ENCODE measurements around the gene NLN.
"Not testable (repeated sequence)": the region's sequence is repeated elsewhere in the genome, so short reads cannot be mapped to it uniquely, and the experiment has no call there.

The NLN gene

GRCh38 chr5:65835191-65835590 lies 113.2 kb downstream of the NLN start:
- Histone ChIP-seq H3K4me1 (ENCODE audit: insufficient read depth, low read length) (peaks cover 14% of the 10 kb centered on the region), H3K36me3 (ENCODE audit: insufficient read depth, low read length) (no peaks in the 10 kb centered on the region), H3K9me3 (ENCODE audit: low read length) (no peaks in the 10 kb centered on the region)

GRCh38 chr5:65837139-65837538 lies 115.1 kb downstream of the NLN start:
- no peaks in the 10 kb centered on the region for H3K27me3 ChIP-seq (ENCODE audit: insufficient read depth, low read length)
- H3K36me3 ChIP-seq (ENCODE audit: insufficient read depth, low read length): no peaks in the 10 kb centered on the region
- no peak overlapping the region for H3K4me3 ChIP-seq (ENCODE audit: low read length)
- H2AFZ ChIP-seq (ENCODE audit: low read depth, low read length): no peak overlapping the region
- no peaks in the 10 kb centered on the region for H3K9me3 ChIP-seq (ENCODE audit: low read length)
- H3K4me1 ChIP-seq (ENCODE audit: insufficient read depth, low read length): no peaks in the 10 kb centered on the region

More at GRCh38 chr5:65835191-65835590, 113.2 kb downstream of the NLN start:
- Histone ChIP-seq H2AFZ (ENCODE audit: low read depth, low read length) (no peak overlapping the region), H3K4me3 (ENCODE audit: low read length) (no peak overlapping the region), H3K27me3 (ENCODE audit: insufficient read depth, low read length) (no peaks in the 10 kb centered on the region)

GRCh38 chr5:65839170-65839569 lies 117.2 kb downstream of the NLN start:
- not testable (repeated sequence) for H2AFZ ChIP-seq (ENCODE audit: low read depth, low read length)

GRCh38 chr5:65840071-65840470 lies 118.1 kb downstream of the NLN start:
- no peak overlapping the region for H3K4me3 ChIP-seq (ENCODE audit: low read length)
- no peaks in the 10 kb centered on the region for H3K36me3 ChIP-seq (ENCODE audit: insufficient read depth, low read length)
- no peaks in the 10 kb centered on the region for H3K9me3 ChIP-seq (ENCODE audit: low read length)
- no peak overlapping the region for H2AFZ ChIP-seq (ENCODE audit: low read depth, low read length)
- no peaks in the 10 kb centered on the region for H3K4me1 ChIP-seq (ENCODE audit: insufficient read depth, low read length)
- H3K27me3 ChIP-seq (ENCODE audit: insufficient read depth, low read length): no peaks in the 10 kb centered on the region

More at GRCh38 chr5:65839170-65839569, 117.2 kb downstream of the NLN start:
- H3K4me3 ChIP-seq (ENCODE audit: low read length); H3K9me3 ChIP-seq (ENCODE audit: low read length); H3K36me3 ChIP-seq (ENCODE audit: insufficient read depth, low read length); H3K27me3 ChIP-seq (ENCODE audit: insufficient read depth, low read length); H3K4me1 ChIP-seq (ENCODE audit: insufficient read depth, low read length): not testable (repeated sequence)

GRCh38 chr5:65844763-65845162 lies 122.8 kb downstream of the NLN start:
- not testable (repeated sequence) for H3K9me3 ChIP-seq (ENCODE audit: low read length); H3K27me3 ChIP-seq (ENCODE audit: insufficient read depth, low read length); H3K4me3 ChIP-seq (ENCODE audit: low read length); H2AFZ ChIP-seq (ENCODE audit: low read depth, low read length); H3K4me1 ChIP-seq (ENCODE audit: insufficient read depth, low read length); H3K36me3 ChIP-seq (ENCODE audit: insufficient read depth, low read length)

GRCh38 chr5:65846101-65846500 lies 124.1 kb downstream of the NLN start:
- Histone ChIP-seq H3K4me3 (ENCODE audit: low read length) (no peak overlapping the region), H3K9me3 (ENCODE audit: low read length) (peaks cover 4% of the 10 kb centered on the region), H2AFZ (ENCODE audit: low read depth, low read length) (no peak overlapping the region), H3K4me1 (ENCODE audit: insufficient read depth, low read length) (no peaks in the 10 kb centered on the region), H3K27me3 (ENCODE audit: insufficient read depth, low read length) (no peaks in the 10 kb centered on the region), H3K36me3 (ENCODE audit: insufficient read depth, low read length) (no peaks in the 10 kb centered on the region)

GRCh38 chr5:65847019-65847418 lies 125.0 kb downstream of the NLN start:
- H3K9me3 ChIP-seq (ENCODE audit: low read length); H3K4me3 ChIP-seq (ENCODE audit: low read length); H3K27me3 ChIP-seq (ENCODE audit: insufficient read depth, low read length); H3K36me3 ChIP-seq (ENCODE audit: insufficient read depth, low read length); H2AFZ ChIP-seq (ENCODE audit: low read depth, low read length); H3K4me1 ChIP-seq (ENCODE audit: insufficient read depth, low read length): not testable (repeated sequence)

- H3K36me3 ChIP-seq (ENCODE audit: insufficient read depth, low read length); H3K4me1 ChIP-seq (ENCODE audit: insufficient read depth, low read length); H3K4me3 ChIP-seq (ENCODE audit: low read length); H3K9me3 ChIP-seq (ENCODE audit: low read length); H3K27me3 ChIP-seq (ENCODE audit: insufficient read depth, low read length); H2AFZ ChIP-seq (ENCODE audit: low read depth, low read length): not testable (repeated sequence)
Observed at GRCh38 chr5:65849918-65850317, 127.9 kb downstream of the NLN start.

- Histone ChIP-seq H3K4me1 (ENCODE audit: insufficient read depth, low read length) (no peaks in the 10 kb centered on the region), H3K4me3 (ENCODE audit: low read length) (no peak overlapping the region), H2AFZ (ENCODE audit: low read depth, low read length) (no peak overlapping the region), H3K36me3 (ENCODE audit: insufficient read depth, low read length) (no peaks in the 10 kb centered on the region), H3K27me3 (ENCODE audit: insufficient read depth, low read length) (no peaks in the 10 kb centered on the region), H3K9me3 (ENCODE audit: low read length) (peaks cover 5% of the 10 kb centered on the region)
Observed at GRCh38 chr5:65854925-65855324, 132.9 kb downstream of the NLN start.

- Histone ChIP-seq H3K4me1 (ENCODE audit: insufficient read depth, low read length) (no peaks in the 10 kb centered on the region), H2AFZ (ENCODE audit: low read depth, low read length) (no peak overlapping the region), H3K9me3 (ENCODE audit: low read length) (peaks cover 5% of the 10 kb centered on the region), H3K27me3 (ENCODE audit: insufficient read depth, low read length) (no peaks in the 10 kb centered on the region), H3K36me3 (ENCODE audit: insufficient read depth, low read length) (no peaks in the 10 kb centered on the region), H3K4me3 (ENCODE audit: low read length) (no peak overlapping the region)
Observed at GRCh38 chr5:65855766-65856315, 133.8 kb downstream of the NLN start.

- Histone ChIP-seq H2AFZ (ENCODE audit: low read depth, low read length) (no peak overlapping the region), H3K9me3 (ENCODE audit: low read length) (peaks cover 5% of the 10 kb centered on the region), H3K27me3 (ENCODE audit: insufficient read depth, low read length) (no peaks in the 10 kb centered on the region), H3K4me3 (ENCODE audit: low read length) (no peak overlapping the region), H3K4me1 (ENCODE audit: insufficient read depth, low read length) (no peaks in the 10 kb centered on the region), H3K36me3 (ENCODE audit: insufficient read depth, low read length) (no peaks in the 10 kb centered on the region)
Observed at GRCh38 chr5:65856520-65856919, 134.5 kb downstream of the NLN start.

- Histone ChIP-seq H3K4me1 (ENCODE audit: insufficient read depth, low read length) (peaks cover 5% of the 10 kb centered on the region), H3K4me3 (ENCODE audit: low read length) (no peak overlapping the region), H3K27me3 (ENCODE audit: insufficient read depth, low read length) (no peaks in the 10 kb centered on the region), H2AFZ (ENCODE audit: low read depth, low read length) (no peak overlapping the region), H3K9me3 (ENCODE audit: low read length) (no peaks in the 10 kb centered on the region), H3K36me3 (ENCODE audit: insufficient read depth, low read length) (no peaks in the 10 kb centered on the region)
Observed at GRCh38 chr5:65858316-65858715, 136.3 kb downstream of the NLN start.

GRCh38 chr5:65861830-65862241 lies 139.8 kb downstream of the NLN start:
- peaks cover 5% of the 10 kb centered on the region for H3K4me1 ChIP-seq (ENCODE audit: insufficient read depth, low read length)
- H2AFZ ChIP-seq (ENCODE audit: low read depth, low read length): no peak overlapping the region
- H3K9me3 ChIP-seq (ENCODE audit: low read length): no peaks in the 10 kb centered on the region
- H3K4me3 ChIP-seq (ENCODE audit: low read length): no peak overlapping the region
- H3K36me3 ChIP-seq (ENCODE audit: insufficient read depth, low read length): no peaks in the 10 kb centered on the region
- H3K27me3 ChIP-seq (ENCODE audit: insufficient read depth, low read length): no peaks in the 10 kb centered on the region

- Histone ChIP-seq H2AFZ (ENCODE audit: low read depth, low read length) (no peak overlapping the region), H3K36me3 (ENCODE audit: insufficient read depth, low read length) (no peaks in the 10 kb centered on the region), H3K9me3 (ENCODE audit: low read length) (no peaks in the 10 kb centered on the region), H3K4me3 (ENCODE audit: low read length) (no peak overlapping the region), H3K27me3 (ENCODE audit: insufficient read depth, low read length) (no peaks in the 10 kb centered on the region), H3K4me1 (ENCODE audit: insufficient read depth, low read length) (peaks cover 5% of the 10 kb centered on the region)
Observed at GRCh38 chr5:65862384-65862783, 140.4 kb downstream of the NLN start.
